Activated CD4-positive, CD25-positive, alpha-beta regulatory T cell treated with anti-CD3 and anti-CD28 coated beads, Interleukin-2, amount 50 U/mL, for 24 hours (primary cell): ENCODE measurements around the gene GLCE.

Experiments used
- ATAC-seq, 2 donors: fragments of 150-1000 bp; cut with Tn5 transposase; one replicate each; pipeline ENCODE4 v1.10.0; 2021; ENCODE audit warnings: mild to moderate bottlenecking in 1 of 2, moderate library complexity in 1 of 2

The GLCE gene

GRCh38 chr15:69210574-69210973 lies 50.1 kb downstream of the GLCE start:
- ATAC-seq = no peak

GRCh38 chr15:69213786-69214185 lies 53.4 kb downstream of the GLCE start:
- ATAC-seq = no peak

- ATAC-seq = no peak
These were observed 55.0 kb downstream of the GLCE start for GRCh38 chr15:69215314-69216035.

GRCh38 chr15:69217381-69217780 lies 56.9 kb downstream of the GLCE start:
- ATAC-seq = no peak

GRCh38 chr15:69219690-69220089 lies 59.3 kb downstream of the GLCE start:
- ATAC-seq = no peak

- no peak for ATAC-seq
These were observed 61.6 kb downstream of the GLCE start for GRCh38 chr15:69222002-69222474.

- no peak for ATAC-seq
These were observed 62.8 kb downstream of the GLCE start for GRCh38 chr15:69223083-69223813.

DNA sequence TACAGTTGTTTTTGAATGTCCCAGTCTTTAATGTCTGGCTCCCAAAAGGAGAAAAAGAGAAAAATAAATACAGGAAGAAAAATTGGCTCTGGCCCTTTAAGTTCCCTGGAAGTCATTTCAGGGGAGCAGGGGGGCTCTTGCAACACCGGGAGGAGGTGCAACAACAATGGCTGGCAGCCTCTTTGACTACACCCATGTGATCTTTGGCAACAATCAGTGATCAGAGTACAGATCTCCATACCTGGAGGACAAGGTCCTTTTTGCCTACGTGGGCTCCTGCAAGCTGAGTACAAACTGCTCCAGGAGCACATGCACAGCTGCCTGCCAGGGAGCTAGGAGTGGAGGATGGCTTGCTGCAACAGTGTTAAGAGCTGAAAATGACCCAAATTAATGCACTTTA lies 63.9 kb downstream of the GLCE start:
- no peak for ATAC-seq

DNA sequence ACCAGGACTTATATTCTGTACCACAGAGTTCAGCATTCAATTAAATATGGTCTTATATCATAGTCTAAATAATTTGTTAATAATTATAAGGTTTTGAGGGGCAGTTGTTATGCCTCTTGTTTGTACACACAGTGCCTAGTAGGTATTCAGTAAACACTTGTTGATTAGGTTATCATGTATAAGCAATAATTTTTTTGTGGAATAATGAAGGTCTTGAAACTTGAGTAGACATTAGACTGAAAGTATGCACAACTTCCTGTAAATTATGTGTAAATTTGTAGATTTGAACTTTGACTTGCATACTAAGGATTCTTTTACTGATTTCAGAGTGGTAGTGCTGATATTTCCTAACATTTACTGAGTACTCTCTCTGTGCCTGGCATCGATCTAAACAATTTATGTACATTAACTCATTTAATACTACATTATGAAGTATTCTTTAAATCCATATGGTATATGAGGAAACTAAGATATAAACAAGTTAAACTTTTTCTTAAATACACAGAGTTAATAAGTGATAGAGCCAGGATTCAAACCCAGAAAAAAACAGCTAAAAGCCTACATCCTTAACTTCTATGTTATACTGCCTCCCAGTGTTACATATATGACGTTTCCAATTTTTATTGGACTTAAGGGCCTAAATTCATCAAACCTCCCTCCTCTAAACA lies 65.1 kb downstream of the GLCE start:
- ATAC-seq = no peak

DNA sequence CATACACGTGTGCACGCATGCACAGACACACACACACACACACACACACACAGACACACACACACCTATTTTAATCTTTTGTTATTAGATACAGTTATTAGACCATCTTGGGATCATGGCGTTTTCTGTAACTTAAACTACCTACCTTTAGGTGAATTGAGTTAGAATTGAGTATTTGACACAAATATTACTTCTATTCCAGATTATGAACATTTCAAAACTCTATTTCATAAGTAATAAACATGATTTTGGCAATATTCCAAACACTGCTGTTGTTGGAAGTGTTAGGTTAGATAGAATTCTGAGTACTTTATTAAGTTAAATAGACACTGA lies 65.6 kb downstream of the GLCE start:
- no peak for ATAC-seq

GRCh38 chr15:69232144-69232543 lies 71.7 kb downstream of the GLCE start:
- ATAC-seq = no peak

GRCh38 chr15:69232765-69233164 lies 72.3 kb downstream of the GLCE start:
- no peak for ATAC-seq

- ATAC-seq = no peak
These were observed 74.2 kb downstream of the GLCE start for GRCh38 chr15:69234676-69235075.

DNA sequence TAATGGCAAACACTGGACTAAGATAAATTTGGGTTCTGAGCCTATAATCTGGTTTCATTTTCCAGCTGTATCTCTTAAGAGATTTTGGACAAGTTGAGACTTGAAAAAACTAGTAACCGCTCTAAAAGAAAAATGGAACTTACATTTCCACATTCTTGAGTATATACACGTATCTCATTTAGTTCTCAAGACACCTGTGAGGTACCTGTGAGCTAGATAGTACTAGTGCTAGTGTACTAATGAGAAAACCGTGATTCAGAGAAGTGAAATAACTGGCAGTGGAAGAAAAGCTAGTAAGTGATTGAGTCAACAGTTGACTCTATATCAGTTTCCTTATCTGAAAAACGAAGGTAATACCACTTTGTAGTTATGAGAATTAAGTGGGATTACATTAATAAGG lies 76.1 kb downstream of the GLCE start:
- no peak for ATAC-seq

- no peak for ATAC-seq
These were observed 77.3 kb downstream of the GLCE start for GRCh38 chr15:69237718-69238117.

DNA sequence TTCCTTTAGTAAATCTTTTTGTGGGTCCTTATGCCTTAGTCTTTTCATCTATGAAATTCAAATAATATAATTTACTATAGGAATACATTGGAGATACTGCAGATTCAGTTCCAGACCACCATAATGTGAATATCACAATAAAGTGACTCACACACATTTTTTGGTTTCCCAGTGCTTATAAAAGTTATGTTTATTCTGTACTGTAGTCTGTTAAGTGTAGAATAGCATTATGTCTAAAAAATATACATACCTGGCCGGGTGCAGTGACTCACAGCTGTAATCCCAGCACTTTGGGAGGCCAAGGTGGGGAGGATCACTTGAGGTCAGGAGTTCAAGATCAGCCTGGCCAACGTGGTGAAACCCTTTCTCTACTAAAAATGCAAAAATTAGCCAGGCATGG lies 84.4 kb downstream of the GLCE start:
- no peak for ATAC-seq

DNA sequence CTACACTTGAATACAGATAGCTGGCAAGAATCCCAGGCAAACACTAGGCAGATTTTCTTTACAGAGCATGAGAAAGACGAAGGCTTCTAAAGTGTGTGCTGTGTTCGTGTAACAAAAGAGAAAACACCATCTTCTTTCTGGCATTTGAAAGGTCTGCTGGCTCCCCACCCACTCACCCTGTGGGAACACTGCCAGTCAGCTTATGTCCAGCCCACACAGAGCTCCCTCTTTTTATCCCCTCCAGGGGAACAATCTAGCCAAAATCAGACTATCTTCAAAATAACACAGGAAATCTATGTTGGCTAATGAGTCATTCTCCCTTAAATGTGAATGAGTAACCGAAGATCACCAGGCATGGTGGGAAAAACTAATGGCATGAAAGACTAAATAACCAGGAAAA lies 92.7 kb downstream of the GLCE start:
- ATAC-seq = no peak

GRCh38 chr15:69265347-69265955 lies 105.0 kb downstream of the GLCE start:
- no peak for ATAC-seq

- no peak for ATAC-seq
These were observed 110.8 kb downstream of the GLCE start for GRCh38 chr15:69271217-69271616.

- ATAC-seq = no peak
These were observed 111.7 kb downstream of the GLCE start for GRCh38 chr15:69272139-69272538.

DNA sequence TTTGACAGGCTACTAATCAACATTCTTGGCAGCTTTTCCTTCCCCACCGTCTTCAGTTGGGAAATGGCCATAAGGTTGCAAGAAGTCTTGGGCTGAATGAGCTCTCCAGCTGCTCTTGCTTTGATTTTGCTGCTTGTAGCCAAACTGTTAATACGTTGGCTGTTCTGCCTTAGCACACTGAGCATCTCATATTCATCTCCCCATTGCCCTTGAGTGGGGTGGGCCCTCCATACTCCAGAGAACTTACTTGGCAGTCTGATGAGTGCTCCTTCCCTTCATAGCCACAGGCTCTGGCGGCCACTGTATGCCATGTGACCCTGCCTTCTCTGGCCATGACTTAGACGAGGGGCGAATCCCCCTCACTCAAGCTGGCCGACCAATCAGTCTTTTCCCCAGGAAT lies 112.5 kb downstream of the GLCE start:
- ATAC-seq = no peak

DNA sequence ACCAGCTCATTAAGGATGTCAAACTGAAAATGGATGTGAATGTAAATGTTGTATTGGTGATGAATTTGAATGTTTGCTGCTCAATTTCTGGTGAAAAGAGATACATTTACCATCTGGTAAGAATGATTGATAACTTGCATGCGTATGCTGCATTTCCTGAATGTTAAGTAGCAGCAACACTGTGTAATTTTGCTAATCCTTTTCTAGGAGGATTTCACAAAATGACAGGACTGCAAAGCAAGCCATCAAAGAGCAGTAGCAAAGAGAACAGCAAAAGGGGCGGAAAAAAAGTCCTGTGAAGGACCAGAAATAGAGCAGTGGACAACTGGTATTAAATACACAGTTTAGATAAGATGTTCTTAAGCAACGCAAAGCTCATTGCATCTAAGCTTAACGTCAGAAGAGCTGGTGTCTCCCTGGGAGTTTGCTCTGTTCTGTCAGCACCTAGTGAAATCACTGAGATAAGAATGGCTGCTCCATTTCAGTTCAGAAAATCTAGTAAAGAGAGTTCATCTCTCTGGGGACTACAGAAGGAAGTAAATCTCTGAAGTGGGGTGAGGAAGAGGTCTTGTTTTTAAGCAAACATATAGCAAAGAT lies 114.7 kb downstream of the GLCE start:
- ATAC-seq = no peak

GRCh38 chr15:69275933-69276560 lies 115.6 kb downstream of the GLCE start:
- ATAC-seq = no peak
